A549 (cell line): Measurements from ENCODE around the gene LRSAM1. TPM values are rescaled to one million over a fixed set of nuclear protein-coding genes. Genes with fewer than 3 reads are reported as not detected.

Source experiments
- ATAC-seq, 2 experiments: fragments of 200-7000 bp in 1 of 2; fragments of >200 bp in 1 of 2; cut with Nextera tagmentation in 1 of 2; cut with Tn5 transposase in 1 of 2; 3 replicates each; pipeline versions ENCODE4 v1.8.0 to v1.9.1; 2018 to 2020; ENCODE audit warnings: mild to moderate bottlenecking in 1 of 2, moderate library complexity in 1 of 2
- CTCF ChIA-PET: fragments of 300-600 bp; sonication (Branson Sonifier 250); formaldehyde crosslinking; extraction: SDS; loops from one replicate; lab custom pipeline; 2021; ENCODE audit warnings: antibody characterized with exemption, inconsistent platforms; lab: Yijun Ruan, JAX
- POLR2A ChIA-PET: fragments of 350-600 bp; formaldehyde crosslinking; extraction: SDS; loops from one replicate; lab custom pipeline; 2021; ENCODE audit warnings: antibody characterized with exemption, inconsistent platforms; lab: Yijun Ruan, JAX
- DNase-seq, 2 experiments: peaks; one replicate each; pipeline versions ENCODE4 v3.0.0 to v3.0.0-alpha.2; 2011 to 2016; ENCODE audit warnings: low read depth in 1 of 2, low spot score in 1 of 2
- FAIRE-seq: peaks from 2 replicates; lab custom pipeline; 2011; peaks lifted over from hg19 to GRCh38; lab: Jason Lieb, UNC
- H3K27ac ChIP-seq, 2 experiments: fragments of >200 bp; sonication (Bioruptor Twin); formaldehyde crosslinking; 3 replicates each; pipeline ENCODE4 v1.5.1; 2016 to 2017
- H3K4me1 ChIP-seq: fragments of >200 bp; sonication (Bioruptor Twin); formaldehyde crosslinking; 3 replicates; pipeline ENCODE4 v1.6.1; 2016
- H3K4me2 ChIP-seq: fragments of >200 bp; sonication (Bioruptor Twin); formaldehyde crosslinking; 3 replicates; pipeline ENCODE4 v1.6.1; 2016
- H3K4me3 ChIP-seq: fragments of >200 bp; sonication (Bioruptor Twin); formaldehyde crosslinking; 3 replicates; pipeline ENCODE4 v1.5.1; 2016
- H3K9me3 ChIP-seq: fragments of >200 bp; sonication (Bioruptor Twin); formaldehyde crosslinking; 3 replicates; pipeline ENCODE4 v1.6.1; 2016
- BHLHE40 ChIP-seq: IDR thresholded peaks from 2 replicates; pipeline ENCODE4 v1.6.1; 2012; ENCODE audit warnings: low read depth, low read length, inconsistent platforms
- CHD2 ChIP-seq: fragments of 150-350 bp; IDR thresholded peaks from 2 replicates; pipeline ENCODE4 v1.6.1; 2014; ENCODE audit warnings: low read length; ENCODE audit not compliant: partially characterized antibody
- CHD4 ChIP-seq: fragments of 200-600 bp; sonication (generic); IDR thresholded peaks from 2 replicates; pipeline ENCODE4 v1.6.1; 2016; ENCODE audit warnings: antibody characterized with exemption, mild to moderate bottlenecking, borderline replicate concordance
- EP300 ChIP-seq, 2 experiments: fragments of >200 bp; sonication (Bioruptor Twin); formaldehyde crosslinking; IDR thresholded peaks; 2 replicates in 1 of 2; 3 replicates in 1 of 2; pipeline ENCODE4 v1.6.1; 2016 to 2017
- ESRRA ChIP-seq: fragments of 150-350 bp; IDR thresholded peaks from 2 replicates; pipeline ENCODE4 v1.6.1; 2014; ENCODE audit warnings: mild to moderate bottlenecking, low read length, borderline replicate concordance
- HEYL ChIP-seq: fragments of 250-450 bp; sonication (Bioruptor Pico); IDR thresholded peaks from 2 replicates; pipeline ENCODE4 v1.8.0; 2021; ENCODE audit warnings: mild to moderate bottlenecking, moderate library complexity
- JUNB ChIP-seq: fragments of >200 bp; sonication (Bioruptor Twin); formaldehyde crosslinking; IDR thresholded peaks from 2 replicates; pipeline ENCODE4 v1.6.1; 2016
- KDM5A ChIP-seq: fragments of 200-600 bp; sonication (generic); IDR thresholded peaks from 2 replicates; pipeline ENCODE4 v1.6.1; 2016; ENCODE audit warnings: antibody characterized with exemption, mild to moderate bottlenecking
- NPAS2 ChIP-seq: fragments of 250-450 bp; sonication (Bioruptor Pico); IDR thresholded peaks from 2 replicates; pipeline ENCODE4 v1.8.0; 2022; ENCODE audit warnings: mild to moderate bottlenecking, moderate library complexity, borderline replicate concordance
- POLR2AphosphoS2 ChIP-seq: conservative IDR thresholded peaks from 2 replicates; pipeline ENCODE4 v1.6.1; 2012; ENCODE audit warnings: low read length, improper control_type of control experiment, inconsistent platforms
- RFX5 ChIP-seq: fragments of 450-650 bp; IDR thresholded peaks from 2 replicates; pipeline ENCODE4 v1.7.1; 2014; ENCODE audit warnings: antibody characterized with exemption, mild to moderate bottlenecking, moderate library complexity
- RNF2 ChIP-seq: fragments of 200-600 bp; sonication (generic); IDR thresholded peaks from 2 replicates; pipeline ENCODE4 v1.6.1; 2016; ENCODE audit warnings: low read depth, mild to moderate bottlenecking, antibody characterized with exemption, moderate library complexity, borderline replicate concordance
- SREBF2 ChIP-seq: fragments of 450-650 bp; IDR thresholded peaks from 2 replicates; pipeline ENCODE4 v1.6.1; 2014; ENCODE audit warnings: mild to moderate bottlenecking, moderate library complexity
- TFCP2L1 ChIP-seq: fragments of 250-450 bp; sonication (Bioruptor Pico); IDR thresholded peaks from 2 replicates; pipeline ENCODE4 v1.5.0; 2021; ENCODE audit warnings: mild to moderate bottlenecking
- ZC3H11A ChIP-seq: fragments of 450-650 bp; IDR thresholded peaks from 2 replicates; pipeline ENCODE4 v1.6.1; 2014; ENCODE audit warnings: antibody characterized with exemption, mild to moderate bottlenecking
- ZFP36 ChIP-seq: fragments of 450-650 bp; IDR thresholded peaks from 2 replicates; pipeline ENCODE4 v1.6.1; 2014; ENCODE audit warnings: borderline replicate concordance; ENCODE audit not compliant: partially characterized antibody
- ZSCAN20 ChIP-seq: fragments of 250-450 bp; sonication (Bioruptor Pico); IDR thresholded peaks from 2 replicates; pipeline ENCODE4 v1.8.0; 2022; ENCODE audit warnings: mild to moderate bottlenecking, moderate library complexity
- WGBS: methylation state at CpG from one replicate; pipeline ENCODE4 v1.1.6; 2017; ENCODE audit errors: missing lambda C conversion rate; 5-methylcytosine and 5-hydroxymethylcytosine counted together
- polyA plus RNA-seq, 4 experiments: library from polyadenylated mRNA; depleted of rRNA in 3 of 4; stranded (reverse); fragments of >200 nt; fragmentation: RNase III in 1 of 4; extraction: RNeasy Plus Mini Kit Qiagen cat#74134 plus additional on column Dnase treatment in 1 of 4; gene quantifications; 2 replicates in 3 of 4; 3 replicates in 1 of 4; pipeline ENCODE4 v1.2.3, GENCODE V29; 2011 to 2017
- TF ChIP-seq, protein P1 (sequence below): IDR thresholded peaks from 2 replicates; pipeline ENCODE4 v1.6.1; 2012
- TF ChIP-seq, protein P2 (sequence below): IDR thresholded peaks from 2 replicates; pipeline ENCODE4 v1.6.1; 2012
- TF ChIP-seq, protein P3 (sequence below): fragments of 250-450 bp; sonication (Bioruptor Pico); IDR thresholded peaks from 2 replicates; pipeline ENCODE4 v1.5.0; 2021; ENCODE audit warnings: mild to moderate bottlenecking, moderate library complexity, borderline replicate concordance
- TF ChIP-seq, protein P4 (sequence below): fragments of >200 bp; sonication (Bioruptor Twin); formaldehyde crosslinking; IDR thresholded peaks from 2 replicates; pipeline ENCODE4 v1.6.1; 2016
- TF ChIP-seq, protein P5 (sequence below): fragments of 250-450 bp; sonication (Bioruptor Pico); IDR thresholded peaks from 2 replicates; pipeline ENCODE4 v1.5.0; 2020; ENCODE audit warnings: low read depth, mild to moderate bottlenecking, moderate library complexity

Gene LRSAM1
- polyA plus RNA-seq, 2 of the 4 experiments (the other 2 are of a cell fraction): 5.1 to 10.0 TPM

DNA sequence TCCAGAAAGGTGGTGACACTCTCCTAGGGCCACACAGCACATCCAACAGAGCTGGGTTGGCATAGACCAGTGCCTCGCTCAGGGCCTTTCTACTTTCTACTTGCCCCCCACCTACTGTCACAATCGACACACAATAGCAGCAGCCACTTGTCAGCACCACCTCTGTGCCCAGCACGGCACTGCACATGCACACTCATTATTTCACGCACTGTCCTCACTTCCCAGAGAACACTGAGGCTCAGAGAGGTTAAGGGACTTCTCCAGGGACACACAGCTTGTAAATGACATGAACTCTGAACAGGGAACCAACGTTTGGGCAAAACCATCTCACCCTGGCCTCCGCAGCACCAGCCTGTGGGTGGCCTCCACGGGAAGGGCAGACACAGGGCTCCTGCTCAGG, 89.9 kb downstream of the LRSAM1 start:
- ChIA-PET CTCF (interaction anchor here (0.9 to 11.4 kb wide), 8 partner anchors 9 to 46 kb away, joined by 3 to 88 read pairs (median 11); no protein-coding TSS in a partner anchor), POLR2A (no interaction called here)
- peak; percentile 75 for TF ChIP-seq ZFP36
- TF ChIP-seq ESRRA: no peak
- FAIRE-seq (no peak), DNase-seq (no peak), ATAC-seq (no peak)
- no peak overlapping the region for H3K4me2 ChIP-seq
- WGBS: 89% methylated on average over 7 of the region's 7 CpGs
- H3K4me1 ChIP-seq: peaks cover 92% of the 10 kb centered on the region
- H3K9me3 ChIP-seq: no peaks in the 10 kb centered on the region
- H3K4me3 ChIP-seq: no peak overlapping the region
- H3K27ac ChIP-seq: peak overlapping the region in 1 of 2 experiments; percentile 94; a peak in 3 of 6 replicates

DNA sequence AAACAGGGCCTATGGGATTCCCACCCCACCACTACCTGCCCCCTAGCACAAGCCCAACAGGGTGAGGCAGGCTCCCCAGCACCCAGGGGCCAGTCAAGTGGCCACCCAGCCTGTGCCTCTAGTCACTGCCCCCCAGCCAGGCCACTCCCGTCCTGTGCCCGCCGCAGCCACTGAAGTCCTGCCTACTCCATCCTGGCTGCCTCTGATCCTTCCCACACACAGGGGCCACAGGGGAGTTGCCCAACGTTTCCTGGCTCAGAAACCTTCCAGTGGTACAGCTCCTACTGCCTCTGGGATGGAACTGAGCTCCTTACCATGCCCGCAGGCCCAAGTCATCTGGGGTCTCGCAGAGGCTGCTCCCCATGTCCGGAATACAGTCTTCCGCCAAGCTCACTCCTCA, 90.6 kb downstream of the LRSAM1 start:
- peaks cover 93% of the 10 kb centered on the region for H3K4me1 ChIP-seq
- CTCF ChIA-PET: interaction anchor here (0.9 to 11.4 kb wide), 6 partner anchors 16 to 45 kb away, joined by 4 to 88 read pairs (median 48); no protein-coding TSS in a partner anchor
- POLR2A ChIA-PET: no interaction called here

DNA sequence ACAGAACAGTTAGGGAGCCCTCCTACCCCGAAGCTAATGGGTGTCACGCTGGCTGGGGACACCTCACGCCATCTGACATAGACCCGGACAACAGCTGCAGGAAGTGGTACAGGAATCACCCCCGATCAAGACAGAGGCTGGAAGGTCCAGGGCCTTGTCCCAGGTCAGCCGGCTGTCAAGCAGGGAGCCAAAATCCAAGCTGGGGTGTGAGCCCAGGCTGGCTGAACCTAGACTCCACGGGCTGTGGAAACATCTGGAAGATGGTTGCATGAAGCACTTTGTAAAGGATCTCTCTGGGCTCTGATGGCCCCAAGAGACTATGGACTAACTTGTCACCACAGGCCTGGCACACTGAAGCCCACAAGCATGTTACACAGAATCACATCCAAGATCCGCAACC, 91.9 kb downstream of the LRSAM1 start:
- TF ChIP-seq, protein P1, sequence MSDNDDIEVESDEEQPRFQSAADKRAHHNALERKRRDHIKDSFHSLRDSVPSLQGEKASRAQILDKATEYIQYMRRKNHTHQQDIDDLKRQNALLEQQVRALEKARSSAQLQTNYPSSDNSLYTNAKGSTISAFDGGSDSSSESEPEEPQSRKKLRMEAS: no peak
- TF ChIP-seq EP300 (IDR thresholded peaks at IDR 0.05) (no peak), JUNB (no peak), CHD2 (no peak), ZSCAN20 (no peak), SREBF2 (no peak), KDM5A (no peak), BHLHE40 (no peak), TFCP2L1 (CRISPR knock-in tag) (no peak), POLR2AphosphoS2 (no peak), RNF2 (no peak), RFX5 (no peak), NPAS2 (CRISPR knock-in tag) (no peak), HEYL (CRISPR knock-in tag) (no peak)
- TF ChIP-seq, protein P2, sequence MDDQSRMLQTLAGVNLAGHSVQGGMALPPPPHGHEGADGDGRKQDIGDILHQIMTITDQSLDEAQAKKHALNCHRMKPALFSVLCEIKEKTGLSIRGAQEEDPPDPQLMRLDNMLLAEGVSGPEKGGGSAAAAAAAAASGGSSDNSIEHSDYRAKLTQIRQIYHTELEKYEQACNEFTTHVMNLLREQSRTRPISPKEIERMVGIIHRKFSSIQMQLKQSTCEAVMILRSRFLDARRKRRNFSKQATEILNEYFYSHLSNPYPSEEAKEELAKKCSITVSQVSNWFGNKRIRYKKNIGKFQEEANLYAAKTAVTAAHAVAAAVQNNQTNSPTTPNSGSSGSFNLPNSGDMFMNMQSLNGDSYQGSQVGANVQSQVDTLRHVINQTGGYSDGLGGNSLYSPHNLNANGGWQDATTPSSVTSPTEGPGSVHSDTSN: no peak
- TF ChIP-seq, protein P3, sequence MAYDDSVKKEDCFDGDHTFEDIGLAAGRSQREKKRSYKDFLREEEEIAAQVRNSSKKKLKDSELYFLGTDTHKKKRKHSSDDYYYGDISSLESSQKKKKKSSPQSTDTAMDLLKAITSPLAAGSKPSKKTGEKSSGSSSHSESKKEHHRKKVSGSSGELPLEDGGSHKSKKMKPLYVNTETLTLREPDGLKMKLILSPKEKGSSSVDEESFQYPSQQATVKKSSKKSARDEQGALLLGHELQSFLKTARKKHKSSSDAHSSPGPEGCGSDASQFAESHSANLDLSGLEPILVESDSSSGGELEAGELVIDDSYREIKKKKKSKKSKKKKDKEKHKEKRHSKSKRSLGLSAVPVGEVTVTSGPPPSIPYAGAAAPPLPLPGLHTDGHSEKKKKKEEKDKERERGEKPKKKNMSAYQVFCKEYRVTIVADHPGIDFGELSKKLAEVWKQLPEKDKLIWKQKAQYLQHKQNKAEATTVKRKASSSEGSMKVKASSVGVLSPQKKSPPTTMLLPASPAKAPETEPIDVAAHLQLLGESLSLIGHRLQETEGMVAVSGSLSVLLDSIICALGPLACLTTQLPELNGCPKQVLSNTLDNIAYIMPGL (CRISPR knock-in tag): no peak
- TF ChIP-seq, protein P4, sequence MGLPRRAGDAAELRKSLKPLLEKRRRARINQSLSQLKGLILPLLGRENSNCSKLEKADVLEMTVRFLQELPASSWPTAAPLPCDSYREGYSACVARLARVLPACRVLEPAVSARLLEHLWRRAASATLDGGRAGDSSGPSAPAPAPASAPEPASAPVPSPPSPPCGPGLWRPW: no peak
- TF ChIP-seq, protein P5, sequence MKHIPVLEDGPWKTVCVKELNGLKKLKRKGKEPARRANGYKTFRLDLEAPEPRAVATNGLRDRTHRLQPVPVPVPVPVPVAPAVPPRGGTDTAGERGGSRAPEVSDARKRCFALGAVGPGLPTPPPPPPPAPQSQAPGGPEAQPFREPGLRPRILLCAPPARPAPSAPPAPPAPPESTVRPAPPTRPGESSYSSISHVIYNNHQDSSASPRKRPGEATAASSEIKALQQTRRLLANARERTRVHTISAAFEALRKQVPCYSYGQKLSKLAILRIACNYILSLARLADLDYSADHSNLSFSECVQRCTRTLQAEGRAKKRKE (CRISPR knock-in tag): no peak
- ATAC-seq (no peak), FAIRE-seq (no peak), DNase-seq (no peak)
- 94% methylated on average over 8 of the region's 8 CpGs for WGBS
- peaks cover 92% of the 10 kb centered on the region for H3K4me1 ChIP-seq
- ChIA-PET CTCF (interaction anchor here (1.0 to 11.4 kb wide), 9 partner anchors 14 to 44 kb away, joined by 3 to 88 read pairs (median 7); no protein-coding TSS in a partner anchor), POLR2A (no interaction called here)
- peak overlapping the region; percentile 17; the same call in 2 of the 3 replicates for H3K4me2 ChIP-seq
- H3K4me3 ChIP-seq: no peak overlapping the region
- H3K27ac ChIP-seq: peak overlapping the region; percentile 94 to 96; a peak in 5 of 6 replicates
- no peaks in the 10 kb centered on the region for H3K9me3 ChIP-seq

More for the DNA sequence above, 90.6 kb downstream of the LRSAM1 start:
- FAIRE-seq (no peak), DNase-seq (no peak), ATAC-seq (no peak)
- no peak overlapping the region for H3K4me3 ChIP-seq
- H3K27ac ChIP-seq: peak overlapping the region; percentile 39 to 94
- WGBS: 82% methylated on average over 7 of the region's 8 CpGs
- no peak for TF ChIP-seq ZC3H11A
- no peak for TF ChIP-seq CHD4
- H3K4me2 ChIP-seq: peak overlapping the region; percentile 17; the same call in 1 of the 3 replicates
- H3K9me3 ChIP-seq: no peaks in the 10 kb centered on the region
